NT2/D1 (cell line): ENCODE data around the gene KRTAP16-1.

Experiments used
- SUZ12 ChIP-seq: IDR thresholded peaks from 2 replicates; pipeline ENCODE4 v1.6.1; 2011; ENCODE audit not compliant: insufficient read length, insufficient read depth; ENCODE audit errors: extremely low read depth
- YY1 ChIP-seq: IDR thresholded peaks from 2 replicates; pipeline ENCODE4 v1.6.1; 2011; ENCODE audit not compliant: insufficient read length, insufficient read depth
- ZNF274 ChIP-seq: IDR thresholded peaks from 2 replicates; pipeline ENCODE4 v1.6.1; 2011; ENCODE audit warnings: mild to moderate bottlenecking, low read depth, low read length

DNA sequence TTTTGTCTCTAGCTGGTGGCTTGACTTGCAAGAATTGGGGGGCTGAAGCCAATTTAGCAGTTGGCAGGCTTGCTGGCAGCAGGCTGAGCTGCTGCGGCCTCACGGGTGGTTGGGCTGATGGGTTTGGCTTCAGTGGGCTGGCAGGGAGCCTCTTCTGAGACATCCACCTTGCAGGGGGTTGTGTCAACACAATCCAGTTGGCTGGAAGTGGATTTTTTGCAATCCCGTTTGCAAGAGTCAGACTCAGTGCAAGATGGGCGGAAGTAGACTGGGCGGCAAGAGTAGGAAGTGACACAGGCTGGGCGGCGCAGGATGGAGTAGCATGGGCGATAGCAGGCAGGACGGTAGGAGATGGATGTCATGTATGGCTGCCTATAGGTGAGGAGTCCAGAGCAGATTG, 1.5 kb downstream of the KRTAP16-1 start:
- no peak for TF ChIP-seq YY1
- TF ChIP-seq ZNF274, result no peak
- no peak for TF ChIP-seq SUZ12
